ENCODE data around the gene PIAS1. TPM values are rescaled to one million over a fixed set of nuclear protein-coding genes. Genes with fewer than 3 reads are reported as not detected.

The PIAS1 gene
- total RNA-seq, 1 donor from 2014 or later, result 67.8 TPM

GRCh38 chr15:68061171-68061570 is 7.1 kb downstream of the PIAS1 start:
- TF ChIP-seq CTCF (IDR thresholded peaks at IDR 0.05; ENCODE audit: unreplicated experiment), result no peak
- H3K4me1 Mint-ChIP-seq (ENCODE audit: unreplicated experiment), result peaks cover 27% of the 10 kb centered on the region
- H3K36me3 Mint-ChIP-seq (ENCODE audit: low read depth, unreplicated experiment), result no peaks in the 10 kb centered on the region
- H3K4me3 Mint-ChIP-seq (ENCODE audit: unreplicated experiment), result no peak overlapping the region
- H3K27me3 Mint-ChIP-seq (ENCODE audit: unreplicated experiment), result no peaks in the 10 kb centered on the region
- DNase-seq (ENCODE audit: low spot score), result no peak
- no peak overlapping the region for H3K27ac Mint-ChIP-seq (ENCODE audit: unreplicated experiment)
- H3K9me3 Mint-ChIP-seq (ENCODE audit: unreplicated experiment), result no peaks in the 10 kb centered on the region

GRCh38 chr15:68061602-68062001 is 7.5 kb downstream of the PIAS1 start:
- no peak overlapping the region for H3K4me3 Mint-ChIP-seq (ENCODE audit: unreplicated experiment)
- H3K4me1 Mint-ChIP-seq (ENCODE audit: unreplicated experiment), result peaks cover 24% of the 10 kb centered on the region
- H3K36me3 Mint-ChIP-seq (ENCODE audit: low read depth, unreplicated experiment), result no peaks in the 10 kb centered on the region

GRCh38 chr15:68062214-68062613 is 8.1 kb downstream of the PIAS1 start:
- Mint-ChIP-seq H3K36me3 (ENCODE audit: low read depth, unreplicated experiment) (no peaks in the 10 kb centered on the region), H3K27ac (ENCODE audit: unreplicated experiment) (no peak overlapping the region), H3K27me3 (ENCODE audit: unreplicated experiment) (no peaks in the 10 kb centered on the region), H3K4me1 (ENCODE audit: unreplicated experiment) (peaks cover 19% of the 10 kb centered on the region), H3K4me3 (ENCODE audit: unreplicated experiment) (no peak overlapping the region), H3K9me3 (ENCODE audit: unreplicated experiment) (no peaks in the 10 kb centered on the region)
- no peak for TF ChIP-seq CTCF (IDR thresholded peaks at IDR 0.05; ENCODE audit: unreplicated experiment)
- DNase-seq (ENCODE audit: low spot score), result no peak

More at GRCh38 chr15:68061602-68062001, 7.5 kb downstream of the PIAS1 start:
- Mint-ChIP-seq H3K27me3 (ENCODE audit: unreplicated experiment) (no peaks in the 10 kb centered on the region), H3K27ac (ENCODE audit: unreplicated experiment) (no peak overlapping the region), H3K9me3 (ENCODE audit: unreplicated experiment) (no peaks in the 10 kb centered on the region)
- TF ChIP-seq CTCF (IDR thresholded peaks at IDR 0.05; ENCODE audit: unreplicated experiment), result no peak
- no peak for DNase-seq (ENCODE audit: low spot score)

- Mint-ChIP-seq H3K27me3 (ENCODE audit: unreplicated experiment) (no peaks in the 10 kb centered on the region), H3K27ac (ENCODE audit: unreplicated experiment) (no peak overlapping the region), H3K36me3 (ENCODE audit: low read depth, unreplicated experiment) (peaks cover 2% of the 10 kb centered on the region), H3K4me3 (ENCODE audit: unreplicated experiment) (no peak overlapping the region), H3K4me1 (ENCODE audit: unreplicated experiment) (peaks cover 12% of the 10 kb centered on the region), H3K9me3 (ENCODE audit: unreplicated experiment) (no peaks in the 10 kb centered on the region)
- TF ChIP-seq CTCF (IDR thresholded peaks at IDR 0.05; ENCODE audit: unreplicated experiment), result no peak
- no peak for DNase-seq (ENCODE audit: low spot score)
Measured at GRCh38 chr15:68062946-68063465, 8.9 kb downstream of the PIAS1 start.

GRCh38 chr15:68063606-68064005 is 9.5 kb downstream of the PIAS1 start:
- Mint-ChIP-seq H3K27me3 (ENCODE audit: unreplicated experiment) (no peaks in the 10 kb centered on the region), H3K9me3 (ENCODE audit: unreplicated experiment) (no peaks in the 10 kb centered on the region), H3K4me1 (ENCODE audit: unreplicated experiment) (peaks cover 9% of the 10 kb centered on the region), H3K36me3 (ENCODE audit: low read depth, unreplicated experiment) (peaks cover 5% of the 10 kb centered on the region), H3K4me3 (ENCODE audit: unreplicated experiment) (no peak overlapping the region), H3K27ac (ENCODE audit: unreplicated experiment) (no peak overlapping the region)
- no peak for TF ChIP-seq CTCF (IDR thresholded peaks at IDR 0.05; ENCODE audit: unreplicated experiment)
- no peak for DNase-seq (ENCODE audit: low spot score)
